Upper lobe of right lung (tissue), 1 donor: Measurements from ENCODE around the gene TLCD3A. TPM values are rescaled to one million over a fixed set of nuclear protein-coding genes. Genes with fewer than 3 reads are reported as not detected.
A peak's percentile ranks its signal among the peaks of the same experiment; 100 is the strongest.
"Not testable (repeated sequence)": the region's sequence is repeated elsewhere in the genome, so short reads cannot be mapped to it uniquely, and the experiment has no call there.

Source experiments
- ATAC-seq: fragments of 200-7000 bp; cut with Tn5 transposase; one replicate; pipeline ENCODE4 v1.9.1; 2020; ENCODE audit warnings: mild to moderate bottlenecking, moderate library complexity
- DNase-seq: peaks from one replicate; pipeline ENCODE4 v3.0.0-alpha.2; 2020
- H3K27ac ChIP-seq: fragments of 200-600 bp; one replicate; pipeline ENCODE4 v1.8.0; 2022
- H3K27me3 ChIP-seq: fragments of 200-600 bp; one replicate; pipeline ENCODE4 v1.8.0; 2022; ENCODE audit warnings: mild to moderate bottlenecking
- H3K36me3 ChIP-seq: fragments of 200-600 bp; one replicate; pipeline ENCODE4 v1.8.0; 2022
- H3K4me1 ChIP-seq: fragments of 200-600 bp; one replicate; pipeline ENCODE4 v1.8.0; 2022
- H3K4me3 ChIP-seq: fragments of 200-600 bp; one replicate; pipeline ENCODE4 v1.8.0; 2022; ENCODE audit warnings: mild to moderate bottlenecking
- H3K9me3 ChIP-seq: fragments of 200-600 bp; one replicate; pipeline ENCODE4 v1.8.0; 2022
- intact Hi-C: fragments of 100-400 bp; cut with DNase I; formaldehyde crosslinking; loops from one replicate; pipeline ENCODE4 v1.11.0; 2022
- total RNA-seq: library from RNA; stranded (reverse); fragmentation: NEBNext Ultra II Directional; extraction: Animal tissue kit (Norgen Biotek cat#: 25700); gene quantifications from one replicate; pipeline ENCODE4 v1.2.1, GENCODE V29; 2021
- TF ChIP-seq, protein P1 (sequence below): fragments of 200-600 bp; IDR thresholded peaks from one replicate; pipeline ENCODE4 v1.8.0; 2022; ENCODE audit warnings: antibody characterized with exemption
- donor health status: DM: no; HTN: yes; CAD: no; lungs with severe emphysema.

Gene TLCD3A
- total RNA-seq, 1 donor from 2014 or later, result 11.9 TPM

DNA sequence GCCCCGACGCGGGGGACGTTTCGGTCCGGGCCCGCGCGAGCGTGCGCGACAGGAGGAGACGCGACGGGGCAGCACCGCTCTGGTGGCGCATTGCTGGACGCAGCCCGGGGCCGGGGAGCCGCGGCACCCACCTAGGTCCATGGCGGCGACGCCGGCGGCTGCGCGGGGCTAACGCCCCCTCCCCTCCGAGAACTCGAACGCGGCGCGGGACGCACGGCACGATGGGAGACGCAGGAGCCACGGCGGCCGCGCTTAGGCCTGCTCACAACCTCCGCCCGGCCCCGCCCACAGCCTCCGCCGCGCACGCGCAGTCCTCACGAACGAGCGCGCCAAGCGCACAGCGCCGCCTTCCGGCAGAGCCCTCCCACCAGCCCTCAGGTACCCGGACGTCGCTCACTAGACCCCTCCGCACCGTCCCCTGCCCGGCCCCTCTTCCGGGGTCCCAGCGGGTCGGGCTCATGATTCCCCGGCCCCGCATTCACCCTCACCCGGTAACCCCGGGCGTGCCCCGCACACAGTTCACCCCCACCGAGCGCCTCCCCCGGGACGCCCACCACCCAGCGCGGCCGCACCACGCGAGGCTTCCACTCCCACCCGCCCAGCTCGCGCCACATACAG is 19.7 kb downstream of the TLCD3A start, which contains the start of gene GEMIN4:
Gene GEMIN4 (minus strand): TSS at position 263 of the 618 bp plus-strand sequence. CDS start 122 bp downstream, at position 141.
- TF ChIP-seq, protein P1, sequence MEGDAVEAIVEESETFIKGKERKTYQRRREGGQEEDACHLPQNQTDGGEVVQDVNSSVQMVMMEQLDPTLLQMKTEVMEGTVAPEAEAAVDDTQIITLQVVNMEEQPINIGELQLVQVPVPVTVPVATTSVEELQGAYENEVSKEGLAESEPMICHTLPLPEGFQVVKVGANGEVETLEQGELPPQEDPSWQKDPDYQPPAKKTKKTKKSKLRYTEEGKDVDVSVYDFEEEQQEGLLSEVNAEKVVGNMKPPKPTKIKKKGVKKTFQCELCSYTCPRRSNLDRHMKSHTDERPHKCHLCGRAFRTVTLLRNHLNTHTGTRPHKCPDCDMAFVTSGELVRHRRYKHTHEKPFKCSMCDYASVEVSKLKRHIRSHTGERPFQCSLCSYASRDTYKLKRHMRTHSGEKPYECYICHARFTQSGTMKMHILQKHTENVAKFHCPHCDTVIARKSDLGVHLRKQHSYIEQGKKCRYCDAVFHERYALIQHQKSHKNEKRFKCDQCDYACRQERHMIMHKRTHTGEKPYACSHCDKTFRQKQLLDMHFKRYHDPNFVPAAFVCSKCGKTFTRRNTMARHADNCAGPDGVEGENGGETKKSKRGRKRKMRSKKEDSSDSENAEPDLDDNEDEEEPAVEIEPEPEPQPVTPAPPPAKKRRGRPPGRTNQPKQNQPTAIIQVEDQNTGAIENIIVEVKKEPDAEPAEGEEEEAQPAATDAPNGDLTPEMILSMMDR, result peak; percentile 91
- peak; percentile 97 for ATAC-seq
- intact Hi-C loops, result no loop called here

DNA sequence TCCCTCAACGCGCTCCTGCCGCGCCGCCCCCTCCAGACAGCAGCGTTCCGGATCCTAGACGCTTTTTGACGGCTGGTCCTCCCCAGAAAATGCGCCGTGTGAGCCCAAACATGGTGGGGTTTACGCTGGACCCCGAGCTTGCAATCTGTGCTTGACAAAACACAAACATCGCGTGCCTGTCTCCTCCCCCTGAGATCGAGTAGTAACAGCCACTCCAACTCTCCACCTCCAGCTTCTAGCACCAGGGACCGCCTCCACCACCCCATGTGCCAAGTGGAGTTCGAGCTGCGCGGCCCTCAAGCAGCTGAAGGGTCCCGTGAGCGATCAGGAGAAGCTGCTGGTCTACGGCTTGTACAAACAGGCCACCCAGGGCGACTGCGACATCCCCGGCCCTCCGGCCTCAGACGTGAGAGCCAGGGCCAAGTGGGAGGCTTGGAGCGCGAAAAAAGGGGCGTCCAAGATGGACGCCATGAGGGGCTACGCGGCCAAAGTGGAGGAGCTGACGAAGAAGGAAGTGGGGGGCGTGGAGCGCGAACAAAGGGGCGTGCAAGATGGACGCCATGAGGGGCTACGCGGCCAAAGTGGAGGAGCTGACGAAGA is 20.3 kb downstream of the TLCD3A start:
- intact Hi-C loops, result no loop called here
- Histone ChIP-seq H3K27ac (peak overlapping the region; percentile 84), H3K36me3 (peaks cover 4% of the 10 kb centered on the region), H3K27me3 (no peaks in the 10 kb centered on the region), H3K4me3 (peak overlapping the region; percentile 76), H3K9me3 (no peaks in the 10 kb centered on the region), H3K4me1 (peaks cover 15% of the 10 kb centered on the region)
- ATAC-seq, result peak; percentile 75
- DNase-seq, result peak; percentile 88
- TF ChIP-seq, protein P1, result no peak

More for the DNA sequence above, 19.7 kb downstream of the TLCD3A start, which contains the start of gene GEMIN4:
- H3K27ac ChIP-seq, result peak within 1 kb of the TSS; percentile 84
- no peaks in the 10 kb centered on the region for H3K9me3 ChIP-seq
- DNase-seq, result peak; percentile 97
- H3K4me1 ChIP-seq, result peaks cover 15% of the 10 kb centered on the region
- H3K27me3 ChIP-seq, result no peaks in the 10 kb centered on the region
- peak within 1 kb of the TSS; percentile 76 for H3K4me3 ChIP-seq
- peaks cover 10% of the 10 kb centered on the region for H3K36me3 ChIP-seq

DNA sequence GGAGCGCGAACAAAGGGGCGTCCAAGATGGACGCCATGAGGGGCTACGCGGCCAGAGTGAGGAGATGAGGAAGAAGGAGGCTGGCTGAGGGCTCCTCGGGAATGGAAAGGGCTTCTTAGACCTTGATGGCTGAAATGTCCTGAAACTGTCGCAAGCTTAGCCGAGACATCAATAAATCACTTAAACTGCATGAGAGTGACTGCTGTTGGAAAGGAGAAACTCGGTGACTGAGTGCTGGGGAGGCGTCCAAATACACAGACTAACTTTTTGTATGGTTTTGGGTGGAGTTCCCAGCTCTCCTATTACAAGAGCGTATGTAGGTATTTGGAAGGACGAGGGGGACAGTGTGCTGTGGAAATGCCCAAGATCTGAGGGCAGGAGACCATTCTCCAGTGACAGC is 21.0 kb downstream of the TLCD3A start:
- DNase-seq (no peak), ATAC-seq (no peak)
- no peak overlapping the region for H3K27ac ChIP-seq
- TF ChIP-seq, protein P1, result no peak
- peaks cover 15% of the 10 kb centered on the region for H3K4me1 ChIP-seq
- H3K36me3 ChIP-seq, result peaks cover 5% of the 10 kb centered on the region
- intact Hi-C loops, result no loop called here
- no peaks in the 10 kb centered on the region for H3K27me3 ChIP-seq
- H3K9me3 ChIP-seq, result no peaks in the 10 kb centered on the region
- no peak overlapping the region for H3K4me3 ChIP-seq

DNA sequence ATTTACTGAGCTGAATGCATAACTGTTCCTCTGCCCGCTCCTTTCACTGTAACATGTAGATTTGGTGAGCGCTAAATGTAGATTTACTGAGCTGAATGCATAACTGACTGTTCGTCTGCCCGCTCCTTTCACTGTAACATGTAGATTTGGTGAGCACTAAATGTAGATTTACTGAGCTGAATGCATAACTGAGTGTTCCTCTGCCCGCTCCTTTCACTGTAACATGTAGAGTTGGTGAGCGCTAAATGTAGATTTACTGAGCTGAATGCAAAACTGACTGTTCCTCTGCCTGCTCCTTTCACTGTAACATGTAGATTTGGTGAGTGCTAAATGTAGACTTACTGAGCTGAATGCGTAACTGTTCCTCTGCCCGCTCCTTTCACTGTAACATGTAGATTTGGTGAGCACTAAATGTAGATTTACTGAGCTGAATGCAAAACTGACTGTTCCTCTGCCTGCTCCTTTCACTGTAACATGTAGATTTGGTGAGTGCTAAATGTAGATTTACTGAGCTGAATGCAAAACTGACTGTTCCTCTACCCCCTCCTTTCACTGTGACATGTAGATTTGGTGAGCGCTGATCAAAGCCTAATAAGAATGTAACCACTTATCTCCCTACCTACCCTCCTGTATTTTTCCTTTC is 23.0 kb downstream of the TLCD3A start:
- H3K4me3 ChIP-seq, DNase-seq, intact Hi-C loops: not testable (repeated sequence)

DNA sequence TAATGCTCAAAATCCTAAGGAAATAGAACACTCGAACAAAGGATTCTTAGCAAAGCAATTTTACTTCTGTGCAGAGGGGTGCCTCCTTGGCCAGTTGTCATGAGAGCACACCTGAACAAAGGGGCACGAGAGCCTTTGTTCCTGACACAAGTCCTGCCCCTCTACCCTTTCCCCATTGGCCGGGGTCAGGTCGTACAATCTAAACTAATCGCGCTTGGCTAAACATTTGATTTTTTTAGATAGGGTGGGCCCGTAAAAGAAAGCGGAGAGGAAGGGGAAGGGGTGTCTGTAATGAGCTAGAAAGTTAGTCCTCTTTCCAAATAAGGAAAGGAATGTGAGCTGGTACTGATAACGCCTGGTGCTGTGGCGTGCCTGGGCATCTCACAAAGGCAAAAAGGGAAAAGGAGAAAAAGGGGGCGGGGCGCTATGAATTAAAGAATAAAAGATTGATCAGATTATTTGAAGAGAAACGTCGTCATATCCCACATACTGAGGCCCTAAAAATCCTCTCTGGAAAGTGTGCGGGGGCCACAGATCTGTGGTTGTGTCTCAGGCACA is 23.7 kb downstream of the TLCD3A start:
- Histone ChIP-seq H3K27ac (peak overlapping the region; percentile 15), H3K36me3 (peaks cover 32% of the 10 kb centered on the region)
- H3K4me1 ChIP-seq, ATAC-seq, H3K27me3 ChIP-seq, intact Hi-C loops, H3K9me3 ChIP-seq, H3K4me3 ChIP-seq: not testable (repeated sequence)
- DNase-seq, result peak; percentile 19

More for the DNA sequence above, 23.0 kb downstream of the TLCD3A start:
- H3K27ac ChIP-seq, H3K9me3 ChIP-seq, H3K27me3 ChIP-seq, ATAC-seq: not testable (repeated sequence)
- H3K4me1 ChIP-seq, result peaks cover 11% of the 10 kb centered on the region
- H3K36me3 ChIP-seq, result peaks cover 26% of the 10 kb centered on the region

DNA sequence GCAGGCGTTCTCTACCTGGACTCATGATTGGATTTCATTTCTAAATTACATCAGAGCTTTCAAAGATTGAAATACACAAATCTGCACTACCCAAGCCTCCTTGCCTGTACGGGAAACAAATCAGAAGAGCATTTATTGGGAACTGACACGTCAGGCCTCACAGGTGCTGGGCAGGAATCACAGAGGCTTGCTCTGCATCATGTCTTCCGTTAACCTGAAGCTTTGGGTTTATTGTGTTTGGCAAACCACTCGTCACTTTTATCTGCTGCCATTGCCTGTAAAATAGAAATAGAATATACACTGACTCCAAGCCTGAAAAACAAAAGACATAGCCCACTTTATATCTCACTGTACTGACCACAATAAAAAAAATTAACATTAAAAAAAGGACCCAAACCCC is 27.6 kb downstream of the TLCD3A start:
- Histone ChIP-seq H3K27me3 (no peaks in the 10 kb centered on the region), H3K27ac (no peak overlapping the region), H3K4me1 (no peaks in the 10 kb centered on the region), H3K36me3 (peaks cover 60% of the 10 kb centered on the region), H3K9me3 (no peaks in the 10 kb centered on the region), H3K4me3 (no peak overlapping the region)
- TF ChIP-seq, protein P1, result no peak
- DNase-seq (no peak), ATAC-seq (no peak)
- intact Hi-C loops, result no loop called here
